HL-60/S4 (cell line): Measurements from ENCODE around the gene IRF2BP1.
"Not testable (repeated sequence)": the region's sequence is repeated elsewhere in the genome, so short reads cannot be mapped to it uniquely, and the experiment has no call there.

ENCODE experiments used
- in situ Hi-C: fragments of 300-500 bp; cut with MboI; formaldehyde crosslinking; loops from 2 replicates; pipeline ENCODE4 v1.14.3; 2022; ENCODE audit warnings: low sequenced_read_pairs

The IRF2BP1 gene

DNA sequence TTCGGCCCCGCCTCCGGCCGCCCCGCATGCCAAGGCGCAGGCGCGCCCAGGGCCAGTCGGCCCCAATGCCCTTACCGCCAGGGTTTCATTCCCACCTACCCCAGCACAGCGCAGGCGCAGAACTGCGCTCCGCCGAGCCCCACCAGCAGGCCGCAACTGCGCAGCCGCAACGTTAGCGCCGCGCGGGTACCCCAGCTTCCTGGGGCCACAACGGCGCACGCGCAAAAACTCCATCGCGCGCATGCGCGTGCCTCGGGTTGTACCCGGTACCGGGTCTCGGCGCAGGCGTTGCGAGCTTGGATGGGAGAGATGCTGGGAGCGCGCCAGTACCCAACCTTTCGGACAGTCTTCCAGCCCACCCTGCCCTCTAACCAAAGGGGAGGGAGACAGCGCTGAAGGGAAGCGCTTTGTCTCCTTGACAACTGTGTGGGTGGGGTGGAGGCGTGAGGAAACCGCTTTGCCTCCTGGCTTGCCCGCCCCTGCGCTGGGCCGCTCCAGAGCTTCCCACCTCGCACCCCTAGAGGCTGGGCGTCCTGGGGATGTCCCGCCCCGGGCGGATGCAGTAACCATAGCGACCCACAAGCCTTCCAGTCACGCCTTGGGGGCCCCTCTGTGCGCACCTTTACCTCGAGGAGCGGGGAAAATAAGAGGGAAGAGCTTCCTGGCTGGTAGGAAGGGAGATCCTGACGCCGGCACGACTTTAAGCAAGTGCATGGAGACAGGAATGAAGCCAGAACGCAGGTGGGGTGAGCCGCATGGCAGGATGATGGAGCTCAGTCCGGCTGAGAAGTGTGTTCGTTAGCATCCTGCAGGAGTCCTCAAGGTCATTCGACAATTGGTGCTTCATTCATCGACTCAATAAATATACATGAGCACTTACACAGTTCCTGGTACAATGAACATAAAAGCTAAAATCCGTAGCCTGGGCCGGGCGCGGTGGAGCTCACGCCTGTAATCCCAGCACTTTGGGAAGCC is 17.0 kb upstream of the IRF2BP1 start:
- in situ Hi-C loops: no loop called here

DNA sequence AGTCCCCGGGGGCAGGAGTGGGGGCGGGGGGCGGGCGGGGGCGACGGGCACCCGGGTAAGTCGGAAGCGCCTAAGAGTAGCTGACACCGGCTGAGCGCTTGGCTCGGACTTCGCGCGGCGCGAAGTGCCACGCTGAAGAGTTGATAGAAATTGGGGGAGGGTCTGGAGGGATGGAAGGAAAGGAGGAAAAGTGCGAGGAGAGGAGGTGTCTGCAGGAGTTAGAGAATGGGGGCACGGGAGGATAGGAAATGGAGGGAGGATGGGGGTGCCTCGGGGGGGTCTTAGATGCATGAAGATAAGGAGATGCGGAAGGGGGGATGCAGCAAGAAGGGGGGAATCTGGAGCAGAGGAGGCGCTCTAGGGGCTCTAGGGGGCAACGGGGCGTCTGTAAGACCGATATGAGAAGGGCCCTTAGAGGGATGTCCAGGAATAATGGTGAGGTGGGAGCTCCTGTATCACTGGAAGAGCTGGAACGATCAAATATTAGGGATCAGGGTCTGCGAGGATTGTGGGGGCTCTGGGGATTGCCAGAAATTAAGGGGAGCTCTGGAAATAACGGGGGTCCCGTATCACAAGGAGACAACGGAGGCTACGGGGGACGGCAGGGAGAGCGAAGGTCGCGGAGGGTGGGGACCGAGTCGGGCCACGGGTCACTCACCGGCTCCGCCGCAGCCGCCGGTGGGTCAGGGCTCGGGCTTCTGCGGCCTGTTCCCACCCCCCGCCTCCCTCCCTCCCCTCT is 16.1 kb upstream of the IRF2BP1 start, which contains the start of gene MYPOP:
MYPOP (minus strand) TSS at position 702 of the 739 bp plus-strand sequence. CDS start 840 bp downstream, outside the sequence.
- in situ Hi-C loops: no loop called here

DNA sequence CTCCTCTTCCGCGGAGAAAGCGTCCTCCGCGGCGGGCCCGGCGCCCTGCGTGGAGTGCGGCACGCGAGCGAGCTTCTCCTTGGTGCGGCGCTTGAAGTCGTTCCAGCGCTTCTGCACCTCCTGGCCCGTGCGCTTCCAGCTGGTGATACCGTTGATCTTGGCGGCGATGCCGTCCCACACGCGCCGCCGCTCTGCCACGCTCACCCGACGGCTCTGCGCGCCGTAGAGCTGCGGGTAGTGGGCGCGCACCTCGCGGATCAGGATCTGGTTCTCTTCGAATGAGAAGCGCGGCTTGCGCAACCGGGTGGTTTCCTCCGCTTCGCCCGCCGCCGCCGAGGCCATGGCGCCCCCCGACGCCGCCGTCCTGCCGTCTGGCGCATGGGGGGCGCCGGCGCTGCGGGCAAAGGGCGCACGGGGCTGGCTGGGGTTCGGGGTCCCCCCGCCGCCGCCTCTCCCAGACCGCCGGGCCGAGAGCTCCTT is 15.5 kb upstream of the IRF2BP1 start:
- in situ Hi-C loops: no loop called here

DNA sequence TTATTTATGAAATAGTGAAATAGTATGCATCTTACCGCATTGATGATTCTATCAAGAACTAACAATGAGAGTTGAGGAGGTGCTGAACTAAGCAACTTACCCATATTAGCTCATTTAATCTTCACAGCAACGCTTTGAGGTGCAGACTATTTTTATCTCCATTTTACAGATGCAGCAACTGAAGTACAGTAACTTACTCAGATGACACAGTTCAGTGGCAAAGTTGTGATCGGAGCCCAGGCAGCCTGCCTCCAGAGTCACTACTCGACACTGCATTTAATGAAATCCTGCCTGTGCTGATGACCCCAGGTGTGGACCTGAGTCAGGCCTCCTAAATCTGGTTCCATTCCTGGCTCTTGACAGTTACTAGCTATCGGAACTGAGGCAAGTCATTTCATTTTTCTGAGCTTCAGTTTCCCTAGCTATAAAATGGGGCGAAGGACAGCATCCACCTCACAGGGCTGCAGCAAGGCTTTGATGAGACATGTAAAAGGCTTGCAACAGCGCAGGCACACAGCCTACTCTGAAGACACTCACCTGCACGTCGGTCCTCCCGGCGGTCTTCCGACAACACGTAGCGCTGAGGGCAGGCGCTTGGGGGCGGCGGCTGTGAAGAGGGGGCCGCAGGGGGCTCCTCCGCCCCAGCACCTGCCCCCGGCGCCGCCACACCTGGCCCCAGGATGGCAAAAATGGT is 14.9 kb upstream of the IRF2BP1 start:
- in situ Hi-C loops: no loop called here

DNA sequence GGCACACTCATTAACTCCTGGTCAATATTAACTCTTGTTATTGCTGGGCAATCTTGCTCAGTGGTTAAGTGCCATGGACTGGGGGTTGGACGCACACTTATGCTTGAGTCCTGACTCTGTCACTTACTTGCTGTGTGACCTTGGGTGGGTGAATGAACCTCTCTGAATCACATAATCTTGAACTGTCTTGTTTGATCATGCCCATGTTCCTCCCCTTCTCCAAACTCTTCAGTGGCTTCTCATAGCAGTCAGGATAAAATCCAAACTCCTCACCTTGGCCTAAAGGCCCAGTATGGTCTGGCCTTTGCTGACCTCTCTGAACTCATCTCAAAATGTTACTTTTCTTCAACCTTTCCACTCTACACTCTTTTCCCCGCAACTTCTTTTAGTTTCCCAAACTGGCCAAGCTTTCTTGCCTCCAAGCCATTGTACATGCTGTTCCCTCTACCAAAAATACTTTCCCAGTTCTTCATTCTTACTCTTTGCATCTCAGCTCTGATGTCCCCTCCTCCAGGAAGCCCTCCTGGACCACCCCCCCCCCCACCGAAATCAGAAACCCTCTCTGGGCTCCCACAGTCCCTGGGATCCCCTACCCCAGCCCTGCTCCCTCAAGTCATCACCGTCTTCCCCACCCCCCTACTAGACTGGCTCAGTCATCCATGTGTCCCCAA is 14.1 kb upstream of the IRF2BP1 start:
- in situ Hi-C loops: no loop called here

DNA sequence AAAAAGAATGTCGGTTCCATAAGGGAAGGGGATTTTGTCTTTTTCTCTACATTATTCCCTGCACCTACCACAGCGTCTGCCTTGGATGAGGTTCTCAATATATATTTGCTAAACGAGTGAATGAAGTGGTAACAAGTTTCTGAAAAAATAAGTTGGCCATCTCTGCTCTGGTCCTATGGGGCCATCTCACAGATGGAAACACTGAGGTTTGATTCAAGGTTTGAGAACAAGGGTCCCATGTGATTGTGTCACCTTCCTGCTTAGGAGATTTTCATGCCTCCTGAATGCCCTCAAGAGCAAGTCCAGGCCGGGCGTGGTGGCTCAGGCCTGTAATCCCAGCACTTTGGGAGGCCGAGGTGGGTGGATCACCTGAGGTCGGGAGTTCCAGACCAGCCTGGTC is 13.3 kb upstream of the IRF2BP1 start:
- in situ Hi-C loops: no loop called here

DNA sequence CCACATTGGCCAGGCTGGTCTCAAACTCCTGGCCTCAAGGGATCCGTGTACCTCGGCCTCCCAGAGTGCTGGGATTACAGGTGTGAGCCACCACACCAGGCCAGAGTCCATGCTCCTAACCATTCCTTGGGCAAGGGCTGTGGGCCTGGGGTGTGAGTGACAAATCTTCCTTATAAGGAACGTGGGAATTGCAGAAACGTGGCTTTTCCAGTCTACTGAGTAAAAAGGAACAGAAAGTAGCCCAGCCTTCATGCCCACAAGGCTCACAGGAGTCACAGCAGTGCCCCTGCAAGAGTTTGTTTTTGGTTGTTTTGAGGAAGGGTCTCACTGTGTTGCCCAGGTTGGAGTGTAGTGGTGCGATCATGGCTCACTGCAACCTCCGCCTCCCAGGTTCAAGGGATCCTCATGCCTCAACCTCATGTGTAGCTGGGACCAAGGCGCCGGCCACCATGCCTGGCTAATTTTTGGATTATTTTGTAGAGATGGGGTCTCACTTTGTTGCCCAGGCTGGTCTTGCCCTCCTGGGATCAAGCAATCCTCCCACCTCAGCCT is 11.4 kb upstream of the IRF2BP1 start:
- in situ Hi-C loops: no loop called here

DNA sequence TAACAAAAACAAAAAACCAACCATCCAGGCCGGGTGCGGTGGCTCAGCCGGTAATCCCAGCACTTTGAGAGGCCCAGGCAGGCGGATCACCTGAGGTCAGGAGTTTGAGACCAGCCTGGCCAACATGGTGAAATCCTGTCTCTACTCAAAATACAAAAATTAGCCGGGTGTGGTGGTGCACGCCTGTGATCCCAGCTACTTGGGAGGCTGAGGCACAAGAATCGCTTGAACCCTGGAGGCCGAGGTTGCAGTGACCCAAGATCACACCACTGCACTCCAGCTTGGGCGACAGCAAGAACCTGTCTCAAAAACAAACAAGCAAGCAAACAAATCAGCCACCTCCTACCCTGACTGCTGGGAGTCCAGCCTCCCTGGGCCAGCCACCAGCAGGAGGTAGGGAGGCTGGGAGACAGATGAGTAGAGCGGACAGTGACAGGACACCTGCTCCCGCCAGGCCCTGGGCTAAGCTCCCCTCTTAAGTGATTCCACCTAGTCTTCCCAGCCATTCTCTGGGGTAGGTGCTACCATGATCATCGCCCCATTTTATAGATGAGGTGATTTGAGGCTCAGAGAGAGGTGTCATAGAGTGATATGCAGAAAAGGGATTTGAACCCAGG is 10.2 kb upstream of the IRF2BP1 start:
- in situ Hi-C loops: not testable (repeated sequence)

DNA sequence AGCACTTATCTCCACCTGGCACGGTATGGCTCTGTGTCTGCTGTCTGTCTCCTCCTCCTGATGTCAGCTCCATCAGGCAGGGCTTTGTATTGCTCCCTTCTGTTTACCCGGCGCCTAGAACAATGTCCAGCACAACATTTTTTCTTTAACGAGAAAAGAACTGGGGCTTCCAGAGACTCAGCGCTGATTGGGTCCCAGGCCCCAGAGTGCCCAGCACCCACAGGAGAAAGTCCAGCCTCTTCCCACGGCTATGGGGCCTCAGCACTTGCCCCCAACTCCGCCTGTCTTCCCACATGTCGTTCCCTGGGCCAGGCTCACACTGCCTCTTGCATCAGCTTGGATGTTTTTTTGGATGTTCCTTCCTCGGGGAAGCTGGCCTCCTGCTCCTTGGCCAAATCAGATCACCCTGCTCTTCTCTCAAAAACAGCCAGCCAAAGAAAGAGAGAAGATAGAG is 9.6 kb upstream of the IRF2BP1 start:
- in situ Hi-C loops: no loop called here

DNA sequence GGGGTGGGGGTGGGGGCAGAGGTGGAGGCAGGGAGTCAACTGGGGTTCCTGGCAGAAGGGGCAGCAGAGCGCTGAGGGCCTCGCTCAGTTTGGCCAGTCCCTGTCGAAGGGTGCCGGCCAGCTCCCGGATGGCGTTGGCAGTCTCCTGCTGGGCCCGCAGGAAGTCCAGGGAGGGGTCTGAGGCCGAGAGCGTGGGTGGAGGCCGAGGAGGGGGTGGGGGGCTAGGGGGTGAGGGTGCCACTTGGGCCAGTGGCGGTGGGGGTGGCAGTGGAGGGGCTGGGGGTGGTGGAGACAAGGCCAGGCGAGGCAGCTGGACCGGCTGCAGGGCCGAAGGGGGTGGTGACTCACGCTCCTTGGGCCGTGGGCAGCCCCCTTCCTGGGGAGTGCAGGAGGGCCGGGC is 4.9 kb upstream of the IRF2BP1 start:
- in situ Hi-C loops: no loop called here

DNA sequence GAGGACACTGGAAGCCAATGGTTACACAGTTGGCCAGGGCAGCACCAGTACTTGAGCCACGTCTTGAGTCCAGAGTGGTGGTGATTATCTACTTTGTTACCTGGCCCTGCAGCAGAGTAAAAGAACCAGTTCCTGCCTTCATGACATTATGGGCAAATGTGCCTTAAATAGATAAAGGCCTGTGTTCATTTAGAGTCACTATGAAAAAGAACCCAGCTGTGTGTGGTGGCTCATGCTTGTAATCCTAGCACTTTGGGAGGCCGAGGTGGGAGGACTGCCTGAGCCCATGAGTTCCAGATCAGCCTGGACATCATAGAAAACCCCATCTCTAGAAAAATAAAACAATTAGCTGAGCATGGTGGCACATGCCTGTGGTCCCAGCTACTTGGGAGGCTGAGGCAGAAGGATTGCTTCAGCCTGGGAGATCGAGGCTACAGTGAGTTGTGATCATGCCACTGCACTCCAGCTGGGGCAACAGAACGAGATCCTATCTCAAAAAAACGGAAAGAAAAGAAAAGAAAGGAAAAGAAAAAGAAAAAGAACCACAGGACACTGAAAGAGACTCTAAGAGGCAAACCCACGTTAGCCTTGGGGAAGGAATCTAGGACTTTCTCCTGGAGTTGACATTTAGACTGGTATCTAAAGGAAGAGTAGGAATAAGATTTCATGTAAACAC is 3.4 kb upstream of the IRF2BP1 start:
- in situ Hi-C loops: no loop called here

DNA sequence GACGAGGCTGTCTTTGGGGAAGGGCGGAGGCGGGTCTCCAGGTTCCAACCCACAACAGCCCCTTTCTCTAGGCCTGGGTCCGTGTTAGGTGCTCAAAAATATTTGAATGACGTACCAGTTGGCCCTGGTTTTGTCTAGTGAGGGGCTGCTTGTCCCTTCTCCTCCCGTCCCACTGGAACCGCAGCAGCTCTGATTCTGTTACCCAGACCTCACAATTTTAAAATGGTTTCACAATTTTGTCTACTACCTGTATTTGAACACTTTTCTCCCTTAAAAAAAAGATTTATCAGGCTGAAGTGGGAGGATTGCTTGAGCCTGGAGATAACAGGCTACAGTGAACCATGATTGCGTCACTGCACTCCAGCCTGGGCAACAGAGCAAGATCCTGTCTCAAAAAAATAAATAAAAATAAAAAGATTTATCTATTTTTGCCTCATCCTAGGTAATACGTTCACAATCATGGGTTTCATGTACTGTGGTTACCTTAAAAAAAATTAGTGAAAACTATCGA is 1.3 kb upstream of the IRF2BP1 start:
- in situ Hi-C loops: no loop called here

DNA sequence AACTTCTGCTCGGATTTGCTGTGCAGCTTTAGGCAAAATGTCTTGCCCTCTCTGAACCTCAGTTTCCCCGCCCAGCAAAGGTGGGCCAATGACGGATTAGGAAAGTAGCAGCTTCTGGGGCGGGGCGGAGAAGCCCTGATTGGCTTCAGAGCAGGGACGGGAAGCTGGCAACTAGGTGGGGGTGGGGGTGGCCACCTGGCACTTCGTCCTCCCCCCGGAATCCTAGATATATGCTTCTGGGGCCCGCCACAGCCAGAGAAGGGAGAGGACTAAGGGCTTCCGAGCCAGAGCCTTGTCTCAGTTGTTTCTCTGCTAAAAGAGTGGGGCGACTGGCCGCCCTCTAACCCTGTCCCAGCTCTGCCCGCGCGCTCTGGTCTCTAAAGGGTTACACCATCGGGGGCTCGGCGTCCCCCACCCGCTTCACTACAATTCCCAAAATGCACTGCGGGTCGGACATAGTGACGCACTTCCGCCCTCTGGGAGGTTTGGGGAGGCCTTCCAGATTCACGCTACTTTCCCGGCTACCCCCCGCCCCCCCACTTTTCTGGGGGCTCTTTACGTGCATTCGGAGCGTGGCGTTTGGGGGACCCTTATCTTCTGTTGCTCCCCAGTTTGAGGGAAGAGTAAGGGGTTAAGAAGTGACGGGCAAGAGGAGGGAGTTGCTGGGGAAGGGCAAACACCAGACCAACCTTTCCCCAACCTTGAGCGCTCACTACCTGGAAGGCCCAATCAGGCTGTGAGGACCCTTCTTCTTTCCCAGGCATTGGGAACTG is 672 bp upstream of the IRF2BP1 start:
- in situ Hi-C loops: no loop called here

DNA sequence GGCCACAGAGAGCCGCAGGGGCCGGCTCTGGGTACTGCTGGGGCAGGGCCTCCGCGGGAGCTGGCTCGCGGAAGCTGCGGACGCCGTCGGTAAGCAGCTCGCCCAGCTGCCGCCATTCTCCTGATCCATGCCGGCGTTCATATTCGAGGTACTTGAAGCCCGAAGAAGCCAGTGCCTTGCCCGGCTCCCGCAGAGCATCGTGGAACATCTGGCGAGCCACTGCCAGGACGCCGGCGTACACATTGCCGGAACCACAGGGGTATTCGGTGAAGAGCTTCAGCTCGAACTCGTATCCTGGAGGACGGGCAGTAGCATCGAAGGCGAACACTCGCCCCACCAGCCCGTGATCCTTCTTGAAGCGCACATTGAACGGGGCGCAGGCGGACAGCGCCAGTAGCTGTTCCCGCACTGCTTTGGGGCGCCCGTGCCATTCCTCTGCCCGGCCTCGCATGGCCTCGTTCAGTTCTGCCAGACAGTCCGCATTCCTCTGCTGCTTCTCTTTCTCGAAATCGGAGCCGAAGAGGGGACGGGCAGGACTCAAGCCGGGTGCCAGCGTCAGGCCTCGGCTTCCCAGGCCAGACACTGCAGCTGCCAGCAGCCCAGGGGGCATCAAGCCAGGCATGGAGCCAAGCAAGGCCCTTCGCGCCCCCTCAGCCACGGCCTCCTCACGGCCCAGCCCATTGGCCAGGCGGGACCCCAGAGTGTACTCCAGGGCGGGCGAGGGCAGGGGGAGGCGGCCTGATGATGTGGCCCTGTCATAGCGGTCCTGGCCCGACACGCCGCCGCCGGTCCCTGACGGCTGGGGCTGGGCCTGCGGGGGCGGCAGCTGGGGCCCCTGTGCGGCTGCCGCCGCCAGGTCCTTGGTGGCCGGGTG is 1.0 kb downstream of the IRF2BP1 start:
- in situ Hi-C loops: no loop called here

DNA sequence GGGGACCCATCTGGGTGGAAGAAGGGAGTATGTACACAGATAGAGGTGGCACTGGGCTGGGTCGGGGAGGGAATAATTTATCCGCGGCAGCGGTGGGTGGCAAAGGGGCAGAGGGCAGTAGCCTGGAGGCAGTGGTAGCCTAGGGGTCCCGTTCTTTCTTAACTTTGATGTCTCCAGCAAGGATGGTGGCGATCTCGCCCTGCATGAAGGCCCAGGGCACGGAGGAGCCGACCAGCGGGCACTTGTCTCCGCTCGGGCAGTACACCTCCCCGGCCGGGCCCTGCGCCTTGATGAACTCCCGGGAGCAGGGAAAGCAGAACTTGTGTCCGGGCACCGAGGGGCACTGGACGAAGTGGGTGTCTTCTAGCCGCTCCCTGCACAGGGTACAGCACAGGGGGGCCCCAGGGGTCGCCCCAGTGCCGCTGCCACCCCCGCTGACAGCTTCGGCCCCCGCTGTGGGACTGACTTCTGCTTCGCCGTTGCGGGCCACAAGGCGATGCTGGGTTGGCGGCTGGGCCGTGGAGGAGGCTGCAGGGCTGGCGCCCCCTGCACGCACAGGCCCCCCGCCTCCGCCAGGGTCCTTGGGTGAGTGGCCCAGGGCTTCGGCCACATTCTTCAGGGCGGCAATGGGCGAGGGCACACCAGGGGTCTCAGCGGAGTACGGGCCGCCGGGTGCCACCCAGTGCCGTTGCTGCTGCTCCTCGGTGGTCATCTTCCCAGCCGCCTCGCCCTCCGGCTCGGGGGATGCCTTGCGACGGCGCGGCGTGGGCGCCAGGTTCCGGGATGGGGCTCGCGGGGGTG is 1.9 kb downstream of the IRF2BP1 start:
- in situ Hi-C loops: no loop called here

DNA sequence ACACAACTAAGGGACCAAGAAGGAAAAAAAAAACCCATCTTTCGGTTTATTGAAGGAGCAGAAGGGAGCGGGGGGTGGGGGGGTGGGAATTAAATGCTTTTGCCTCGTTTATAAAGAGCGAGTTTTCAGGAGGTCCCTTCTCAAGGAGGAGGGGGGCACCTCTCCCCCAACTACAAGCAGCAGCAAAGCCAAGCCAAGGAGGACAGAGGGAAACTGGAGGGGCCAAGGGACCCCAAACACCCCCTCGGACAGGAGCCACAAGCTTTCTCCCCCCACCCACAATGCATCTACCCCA is 2.4 kb downstream of the IRF2BP1 start:
- in situ Hi-C loops: no loop called here
